Osteocyte (in vitro differentiated cells): ENCODE data around the gene MAPKBP1. TPM values are rescaled to one million over a fixed set of nuclear protein-coding genes. Genes with fewer than 3 reads are reported as not detected.

ENCODE experiments used
- DNase-seq: peaks from one replicate; pipeline ENCODE4 v3.0.0; 2021; ENCODE audit warnings: mixed read lengths; ENCODE audit not compliant: unreplicated experiment; ENCODE audit errors: extremely low spot score
- H3K27ac Mint-ChIP-seq: one replicate; pipeline ENCODE4 v1.8.0; 2021; ENCODE audit warnings: mild to moderate bottlenecking, mixed read lengths; ENCODE audit not compliant: unreplicated experiment
- H3K27me3 Mint-ChIP-seq: one replicate; pipeline ENCODE4 v1.8.0; 2021; ENCODE audit warnings: mixed read lengths; ENCODE audit not compliant: unreplicated experiment
- H3K36me3 Mint-ChIP-seq: one replicate; pipeline ENCODE4 v1.8.0; 2021; ENCODE audit warnings: mixed read lengths; ENCODE audit not compliant: unreplicated experiment
- H3K4me1 Mint-ChIP-seq: one replicate; pipeline ENCODE4 v1.8.0; 2021; ENCODE audit warnings: mixed read lengths; ENCODE audit not compliant: unreplicated experiment
- H3K4me3 Mint-ChIP-seq: one replicate; pipeline ENCODE4 v1.8.0; 2021; ENCODE audit warnings: mild to moderate bottlenecking, moderate library complexity, mixed read lengths; ENCODE audit not compliant: unreplicated experiment
- H3K9me3 Mint-ChIP-seq: one replicate; pipeline ENCODE4 v1.8.0; 2021; ENCODE audit warnings: mixed read lengths; ENCODE audit not compliant: unreplicated experiment
- total RNA-seq: library from RNA; stranded (reverse); gene quantifications from 2 replicates; pipeline ENCODE4 v1.2.1, GENCODE V29; 2021
- TF ChIP-seq, protein P1 (sequence below): fragments of 200-600 bp; sonication (generic); IDR thresholded peaks from 2 replicates; pipeline ENCODE4 v1.5.0; 2021; ENCODE audit warnings: antibody characterized with exemption, mild to moderate bottlenecking, moderate library complexity

Gene MAPKBP1
- total RNA-seq, 1 donor from 2014 or later = 34.2 TPM

DNA sequence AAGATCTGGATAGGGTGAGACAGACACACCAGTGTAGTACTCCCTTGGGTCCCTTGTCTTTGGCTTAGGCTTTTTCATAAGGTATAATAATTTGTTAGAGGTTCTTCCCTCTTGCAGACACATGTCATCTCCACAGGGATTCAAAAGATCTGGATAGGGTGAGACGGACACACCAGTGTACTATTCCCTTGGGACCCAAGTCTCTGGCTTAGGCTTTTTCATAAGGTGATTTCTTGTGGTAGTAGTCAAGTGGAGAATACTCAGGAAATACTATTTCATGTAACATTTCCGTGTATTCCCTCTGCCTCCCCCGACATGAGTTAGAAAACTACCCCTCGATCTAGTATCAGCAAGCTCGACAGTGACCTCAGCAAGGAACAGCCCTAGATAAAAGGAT lies 954 bp upstream of the MAPKBP1 start:
- Mint-ChIP-seq H3K4me3 (peak overlapping the region; percentile 86), H3K36me3 (peaks cover 6% of the 10 kb centered on the region), H3K27me3 (no peaks in the 10 kb centered on the region), H3K27ac (peak overlapping the region; percentile 96), H3K9me3 (no peaks in the 10 kb centered on the region), H3K4me1 (peaks cover 48% of the 10 kb centered on the region)
- TF ChIP-seq, protein P1, sequence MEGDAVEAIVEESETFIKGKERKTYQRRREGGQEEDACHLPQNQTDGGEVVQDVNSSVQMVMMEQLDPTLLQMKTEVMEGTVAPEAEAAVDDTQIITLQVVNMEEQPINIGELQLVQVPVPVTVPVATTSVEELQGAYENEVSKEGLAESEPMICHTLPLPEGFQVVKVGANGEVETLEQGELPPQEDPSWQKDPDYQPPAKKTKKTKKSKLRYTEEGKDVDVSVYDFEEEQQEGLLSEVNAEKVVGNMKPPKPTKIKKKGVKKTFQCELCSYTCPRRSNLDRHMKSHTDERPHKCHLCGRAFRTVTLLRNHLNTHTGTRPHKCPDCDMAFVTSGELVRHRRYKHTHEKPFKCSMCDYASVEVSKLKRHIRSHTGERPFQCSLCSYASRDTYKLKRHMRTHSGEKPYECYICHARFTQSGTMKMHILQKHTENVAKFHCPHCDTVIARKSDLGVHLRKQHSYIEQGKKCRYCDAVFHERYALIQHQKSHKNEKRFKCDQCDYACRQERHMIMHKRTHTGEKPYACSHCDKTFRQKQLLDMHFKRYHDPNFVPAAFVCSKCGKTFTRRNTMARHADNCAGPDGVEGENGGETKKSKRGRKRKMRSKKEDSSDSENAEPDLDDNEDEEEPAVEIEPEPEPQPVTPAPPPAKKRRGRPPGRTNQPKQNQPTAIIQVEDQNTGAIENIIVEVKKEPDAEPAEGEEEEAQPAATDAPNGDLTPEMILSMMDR = no peak
- no peak for DNase-seq

DNA sequence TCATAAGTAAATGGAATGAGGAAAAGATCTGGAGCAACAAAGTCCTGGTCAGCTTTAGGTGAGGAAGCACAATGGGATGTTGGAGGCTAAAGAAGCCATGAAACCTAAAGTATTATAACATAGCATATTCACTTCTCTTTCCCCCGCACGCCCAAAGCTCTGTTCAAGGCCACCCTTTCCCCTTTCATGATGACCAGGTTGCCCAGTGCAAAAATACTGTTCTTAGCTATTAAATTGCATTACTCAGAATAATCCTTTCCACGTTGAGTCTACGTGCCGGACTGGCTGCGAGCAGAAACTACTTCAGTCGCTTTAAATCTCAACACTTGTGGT lies 589 bp upstream of the MAPKBP1 start:
- H3K4me1 Mint-ChIP-seq = peaks cover 50% of the 10 kb centered on the region
- DNase-seq = no peak
- no peaks in the 10 kb centered on the region for H3K9me3 Mint-ChIP-seq
- TF ChIP-seq, protein P1 = no peak
- H3K4me3 Mint-ChIP-seq = peak overlapping the region; percentile 86
- H3K27ac Mint-ChIP-seq = peak overlapping the region; percentile 96
- no peaks in the 10 kb centered on the region for H3K27me3 Mint-ChIP-seq
- peaks cover 3% of the 10 kb centered on the region for H3K36me3 Mint-ChIP-seq

DNA sequence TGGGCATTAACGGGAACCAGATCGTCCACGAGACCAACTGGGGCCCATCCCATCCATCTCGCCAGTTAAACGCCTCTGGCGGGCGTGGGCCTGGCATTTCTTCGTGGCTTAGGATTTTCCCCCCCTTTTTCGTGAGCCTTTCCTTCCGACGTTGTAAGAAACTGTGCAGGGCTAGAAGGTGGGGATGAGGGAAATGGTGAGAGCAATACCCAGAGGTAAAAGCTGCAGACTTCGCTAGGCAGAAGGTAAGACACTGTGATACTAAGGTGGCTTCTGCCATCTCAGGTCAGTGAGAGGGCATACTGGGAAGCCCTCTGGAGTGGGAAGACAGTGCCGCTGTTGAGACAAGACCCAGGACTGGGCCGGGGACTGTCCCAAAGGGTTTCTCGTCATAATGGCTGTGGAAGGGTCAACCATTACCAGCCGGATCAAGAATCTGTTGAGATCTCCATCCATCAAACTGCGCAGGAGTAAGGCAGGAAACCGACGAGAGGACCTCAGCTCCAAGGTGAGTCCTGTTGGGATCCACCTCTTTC lies 666 bp downstream of the MAPKBP1 start:
- DNase-seq = no peak
- peaks cover 2% of the 10 kb centered on the region for H3K36me3 Mint-ChIP-seq
- peak overlapping the region; percentile 86 for H3K4me3 Mint-ChIP-seq
- H3K27ac Mint-ChIP-seq = peak overlapping the region; percentile 96
- TF ChIP-seq, protein P1 = no peak
- no peaks in the 10 kb centered on the region for H3K9me3 Mint-ChIP-seq
- H3K27me3 Mint-ChIP-seq = no peaks in the 10 kb centered on the region
- peaks cover 58% of the 10 kb centered on the region for H3K4me1 Mint-ChIP-seq

DNA sequence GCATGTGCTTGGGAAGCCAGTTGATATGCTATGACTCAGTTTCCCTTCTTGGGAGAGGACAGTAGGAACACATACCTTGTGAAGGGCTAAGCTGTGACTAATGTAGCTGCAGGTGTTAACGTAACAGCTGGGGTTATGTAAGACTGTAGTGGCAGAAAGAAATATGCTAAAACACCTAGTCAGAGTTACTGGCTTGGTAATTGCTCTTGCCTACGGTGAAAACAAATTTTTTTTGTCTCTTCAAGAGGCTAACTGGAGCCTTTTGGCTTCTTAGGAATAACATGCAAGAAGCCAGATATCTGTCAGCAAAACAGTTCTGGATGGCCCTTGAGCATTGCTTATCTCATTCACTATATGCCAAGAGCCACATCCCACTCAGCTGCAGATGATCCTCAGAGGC lies 1.4 kb downstream of the MAPKBP1 start:
- DNase-seq = no peak
- Mint-ChIP-seq H3K9me3 (no peaks in the 10 kb centered on the region), H3K4me3 (peak overlapping the region; percentile 86), H3K27ac (peak overlapping the region; percentile 96), H3K27me3 (no peaks in the 10 kb centered on the region), H3K4me1 (peaks cover 65% of the 10 kb centered on the region), H3K36me3 (peaks cover 4% of the 10 kb centered on the region)
- TF ChIP-seq, protein P1 = no peak

DNA sequence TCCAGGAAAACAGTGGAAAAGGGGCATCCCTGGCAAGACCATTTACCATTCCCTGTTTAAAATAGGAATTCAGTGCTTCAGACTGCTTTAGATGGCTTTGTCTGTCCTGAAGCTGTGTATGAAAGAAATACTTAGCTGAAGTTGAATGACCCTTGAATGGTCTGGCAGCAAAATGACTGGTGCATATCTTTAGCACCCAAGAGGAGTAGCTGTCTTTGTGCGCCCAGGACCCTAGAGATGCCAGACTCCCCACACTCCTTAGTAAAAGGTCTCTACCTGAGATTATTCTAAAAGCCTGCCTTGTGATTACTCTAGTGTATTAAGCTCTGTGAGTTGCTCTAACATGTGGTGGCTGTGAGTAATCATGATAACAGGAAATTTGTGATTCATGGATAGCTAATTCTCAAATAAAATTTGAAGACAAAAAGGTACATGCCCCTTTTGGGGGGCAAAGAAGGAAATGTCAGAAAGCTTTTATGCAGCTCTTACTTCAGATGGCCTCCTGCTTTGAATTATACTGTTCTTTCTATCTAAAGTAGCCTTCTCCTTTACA lies 3.2 kb downstream of the MAPKBP1 start:
- H3K36me3 Mint-ChIP-seq = peaks cover 4% of the 10 kb centered on the region
- H3K4me1 Mint-ChIP-seq = peaks cover 69% of the 10 kb centered on the region
- H3K27me3 Mint-ChIP-seq = no peaks in the 10 kb centered on the region
- no peak overlapping the region for H3K27ac Mint-ChIP-seq
- DNase-seq = no peak
- TF ChIP-seq, protein P1 = no peak
- no peak overlapping the region for H3K4me3 Mint-ChIP-seq
- H3K9me3 Mint-ChIP-seq = no peaks in the 10 kb centered on the region
